Activated naive CD4-positive, alpha-beta T cell treated with anti-CD3 and anti-CD28 coated beads, Interleukin-2, amount 50 U/mL, for 72 hours (primary cell): Measurements from ENCODE around the gene GSTCD. TPM values are rescaled to one million over a fixed set of nuclear protein-coding genes. Genes with fewer than 3 reads are reported as not detected.
"Not testable (repeated sequence)": the region's sequence is repeated elsewhere in the genome, so short reads cannot be mapped to it uniquely, and the experiment has no call there.

Experiments
- ATAC-seq, 2 donors: fragments of 150-1000 bp; cut with Tn5 transposase; 2 replicates each; pipeline ENCODE4 v1.10.0; 2021; ENCODE audit warnings: mild to moderate bottlenecking in 2 of 2, moderate library complexity in 2 of 2
- DNase-seq, 2 donors: peaks; one replicate each; pipeline ENCODE4 v3.0.0; 2021 to 2022; ENCODE audit warnings: low spot score in 2 of 2
- H3K27ac Mint-ChIP-seq, 2 donors: one replicate each; pipeline ENCODE4 v1.8.0; 2022; ENCODE audit warnings: mild to moderate bottlenecking in 2 of 2, mixed read lengths in 2 of 2
- H3K36me3 Mint-ChIP-seq, 2 donors: one replicate each; pipeline ENCODE4 v1.8.0; 2022; ENCODE audit warnings: mixed read lengths in 2 of 2
- H3K9me3 Mint-ChIP-seq, 2 donors: one replicate each; pipeline ENCODE4 v1.8.0; 2022; ENCODE audit warnings: mixed read lengths in 2 of 2
- total RNA-seq, 2 donors: library from RNA; stranded (reverse); gene quantifications; one replicate each; pipeline ENCODE4 v1.2.3, GENCODE V29; 2022

GSTCD gene
- total RNA-seq, 2 donors from 2014 or later = 7.4 to 15.7 TPM

- DNase-seq (no peak), ATAC-seq (no peak)
- Mint-ChIP-seq H3K9me3 (peaks cover 7 to 8% of the 10 kb centered on the region in 2 donors), H3K36me3 (peaks cover 14 to 37% of the 10 kb centered on the region in 2 donors), H3K27ac (no peak overlapping the region)
Observed at GRCh38 chr4:105767579-105767978, 59.0 kb downstream of the GSTCD start.

GRCh38 chr4:105770524-105770923, 61.9 kb downstream of the GSTCD start:
- peaks cover 14 to 23% of the 10 kb centered on the region in 2 donors for H3K9me3 Mint-ChIP-seq

GRCh38 chr4:105772065-105772464, 63.5 kb downstream of the GSTCD start:
- peaks cover 15 to 23% of the 10 kb centered on the region in 2 donors for H3K9me3 Mint-ChIP-seq
- not testable (repeated sequence) for DNase-seq, H3K27ac Mint-ChIP-seq, ATAC-seq
- peaks cover 43 to 54% of the 10 kb centered on the region in 2 donors for H3K36me3 Mint-ChIP-seq

More at GRCh38 chr4:105770524-105770923, 61.9 kb downstream of the GSTCD start:
- not testable (repeated sequence) for ATAC-seq, H3K27ac Mint-ChIP-seq, DNase-seq
- peaks cover 40 to 59% of the 10 kb centered on the region in 2 donors for H3K36me3 Mint-ChIP-seq

GRCh38 chr4:105775760-105776415, 67.3 kb downstream of the GSTCD start:
- peaks cover 36 to 42% of the 10 kb centered on the region in 2 donors for H3K36me3 Mint-ChIP-seq

GRCh38 chr4:105780176-105780575, 71.6 kb downstream of the GSTCD start:
- Mint-ChIP-seq H3K27ac (no peak overlapping the region), H3K36me3 (peaks cover 5 to 6% of the 10 kb centered on the region in 2 donors), H3K9me3 (peaks cover 0 to 3% of the 10 kb centered on the region in 2 donors)
- DNase-seq = no peak
- ATAC-seq = no peak

More at GRCh38 chr4:105775760-105776415, 67.3 kb downstream of the GSTCD start:
- not testable (repeated sequence) for DNase-seq, ATAC-seq, H3K27ac Mint-ChIP-seq
- H3K9me3 Mint-ChIP-seq = peaks cover 8 to 15% of the 10 kb centered on the region in 2 donors

GRCh38 chr4:105784761-105785160, 76.2 kb downstream of the GSTCD start:
- DNase-seq (no peak), ATAC-seq (no peak)
- H3K36me3 Mint-ChIP-seq = no peaks in the 10 kb centered on the region
- H3K9me3 Mint-ChIP-seq = no peaks in the 10 kb centered on the region
- no peak overlapping the region for H3K27ac Mint-ChIP-seq

GRCh38 chr4:105785792-105786191, 77.2 kb downstream of the GSTCD start:
- DNase-seq (no peak), ATAC-seq (no peak)
- H3K9me3 Mint-ChIP-seq = no peaks in the 10 kb centered on the region
- H3K27ac Mint-ChIP-seq = no peak overlapping the region
- H3K36me3 Mint-ChIP-seq = no peaks in the 10 kb centered on the region

- ATAC-seq = no peak
- Mint-ChIP-seq H3K9me3 (no peaks in the 10 kb centered on the region), H3K36me3 (no peaks in the 10 kb centered on the region), H3K27ac (no peak overlapping the region)
- DNase-seq = no peak
Observed at GRCh38 chr4:105786748-105787147, 78.2 kb downstream of the GSTCD start.

GRCh38 chr4:105797225-105797624, 88.6 kb downstream of the GSTCD start:
- no peak overlapping the region for H3K27ac Mint-ChIP-seq
- H3K9me3 Mint-ChIP-seq = peaks cover 0 to 7% of the 10 kb centered on the region in 2 donors
- H3K36me3 Mint-ChIP-seq = peaks cover 7 to 21% of the 10 kb centered on the region in 2 donors
- no peak for ATAC-seq
- no peak for DNase-seq

GRCh38 chr4:105805501-105806120, 97.0 kb downstream of the GSTCD start:
- no peaks in the 10 kb centered on the region for H3K36me3 Mint-ChIP-seq
- no peak overlapping the region for H3K27ac Mint-ChIP-seq
- DNase-seq = no peak
- H3K9me3 Mint-ChIP-seq = no peaks in the 10 kb centered on the region
- no peak for ATAC-seq

- H3K36me3 Mint-ChIP-seq = no peaks in the 10 kb centered on the region
- DNase-seq (no peak), ATAC-seq (no peak)
- no peaks in the 10 kb centered on the region for H3K9me3 Mint-ChIP-seq
- no peak overlapping the region for H3K27ac Mint-ChIP-seq
Observed at GRCh38 chr4:105807496-105807895, 98.9 kb downstream of the GSTCD start.

GRCh38 chr4:105808030-105808749, 99.6 kb downstream of the GSTCD start:
- ATAC-seq (no peak), DNase-seq (no peak)
- Mint-ChIP-seq H3K36me3 (no peaks in the 10 kb centered on the region), H3K27ac (no peak overlapping the region), H3K9me3 (no peaks in the 10 kb centered on the region)

GRCh38 chr4:105808750-105809041, 100.1 kb downstream of the GSTCD start:
- Mint-ChIP-seq H3K9me3 (no peaks in the 10 kb centered on the region), H3K36me3 (no peaks in the 10 kb centered on the region), H3K27ac (no peak overlapping the region)
- no peak for ATAC-seq
- no peak for DNase-seq

GRCh38 chr4:105815701-105816100, 107.1 kb downstream of the GSTCD start:
- no peaks in the 10 kb centered on the region for H3K36me3 Mint-ChIP-seq
- no peaks in the 10 kb centered on the region for H3K9me3 Mint-ChIP-seq
- no peak overlapping the region for H3K27ac Mint-ChIP-seq
- DNase-seq (no peak), ATAC-seq (no peak)

GRCh38 chr4:105822061-105822460, 113.5 kb downstream of the GSTCD start:
- no peak for ATAC-seq
- H3K9me3 Mint-ChIP-seq = no peaks in the 10 kb centered on the region

GRCh38 chr4:105828074-105828473, 119.5 kb downstream of the GSTCD start:
- H3K27ac Mint-ChIP-seq = no peak overlapping the region
- H3K36me3 Mint-ChIP-seq = peaks cover 0 to 7% of the 10 kb centered on the region in 2 donors
- no peak for DNase-seq
- H3K9me3 Mint-ChIP-seq = peaks cover 5 to 7% of the 10 kb centered on the region in 2 donors
- no peak for ATAC-seq

More at GRCh38 chr4:105822061-105822460, 113.5 kb downstream of the GSTCD start:
- Mint-ChIP-seq H3K27ac (no peak overlapping the region), H3K36me3 (no peaks in the 10 kb centered on the region)
- no peak for DNase-seq

GRCh38 chr4:105831189-105831588, 122.6 kb downstream of the GSTCD start:
- DNase-seq = no peak
- Mint-ChIP-seq H3K36me3 (peaks cover 8 to 13% of the 10 kb centered on the region in 2 donors), H3K9me3 (peaks cover 5 to 7% of the 10 kb centered on the region in 2 donors), H3K27ac (no peak overlapping the region)
- ATAC-seq = no peak
